Mammary epithelial cell (primary cell): ENCODE results near the gene CUZD1.

Experiments used
- CTCF ChIP-seq, 2 donors: IDR thresholded peaks in 1 of 2; conservative IDR thresholded peaks in 1 of 2; 2 replicates each; pipeline ENCODE4 v1.5.1; 2011 to 2012; ENCODE audit warnings: inconsistent platforms in 2 of 2, low read length in 2 of 2, mild to moderate bottlenecking in 2 of 2, control low read depth in 1 of 2, low read depth in 1 of 2; ENCODE audit not compliant: insufficient read depth in 1 of 2; ENCODE audit errors: extremely low read depth in 1 of 2
- EZH2 ChIP-seq: IDR thresholded peaks from 2 replicates; pipeline ENCODE4 v1.6.1; 2012; ENCODE audit warnings: low read length, inconsistent platforms, borderline replicate concordance

DNA sequence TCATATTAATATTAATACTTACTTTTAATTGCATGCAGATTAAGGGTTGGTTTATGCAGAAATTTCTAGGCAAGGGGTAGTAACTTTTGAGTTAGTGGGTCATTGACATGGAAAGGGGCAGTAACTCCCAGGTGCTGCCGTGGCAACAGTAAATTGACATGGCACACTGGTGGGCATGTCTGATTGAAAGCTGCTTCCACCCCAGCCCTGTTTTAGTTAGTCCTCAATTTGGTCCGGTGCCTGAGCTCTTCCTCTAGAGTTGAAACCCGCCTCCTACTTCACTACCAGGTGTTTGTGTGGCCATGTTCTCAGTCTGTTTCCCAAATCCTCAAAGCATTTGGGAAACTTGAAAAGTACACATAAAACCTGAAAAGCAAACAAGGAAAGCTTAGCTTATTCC is 18.4 kb downstream of the CUZD1 start:
- TF ChIP-seq EZH2 (no peak), CTCF (conservative IDR thresholded peaks at IDR 0.05 in 1 of 2, IDR thresholded peaks at IDR 0.05 in 1 of 2; ENCODE audit: extremely low read depth in 1 of 2, insufficient read depth in 1 of 2, low read depth in 1 of 2, low read length in 2 of 2) (no peak)
